HG03280 (cell line): Measurements from ENCODE around the gene REPIN1.

Experiments used
- ATAC-seq: cut with Tn5 transposase; IDR thresholded peaks from one replicate; pipeline ENCODE4 v1.9.1; 2021; ENCODE audit warnings: mild to moderate bottlenecking, moderate library complexity; ENCODE audit not compliant: unreplicated experiment

Gene REPIN1

DNA sequence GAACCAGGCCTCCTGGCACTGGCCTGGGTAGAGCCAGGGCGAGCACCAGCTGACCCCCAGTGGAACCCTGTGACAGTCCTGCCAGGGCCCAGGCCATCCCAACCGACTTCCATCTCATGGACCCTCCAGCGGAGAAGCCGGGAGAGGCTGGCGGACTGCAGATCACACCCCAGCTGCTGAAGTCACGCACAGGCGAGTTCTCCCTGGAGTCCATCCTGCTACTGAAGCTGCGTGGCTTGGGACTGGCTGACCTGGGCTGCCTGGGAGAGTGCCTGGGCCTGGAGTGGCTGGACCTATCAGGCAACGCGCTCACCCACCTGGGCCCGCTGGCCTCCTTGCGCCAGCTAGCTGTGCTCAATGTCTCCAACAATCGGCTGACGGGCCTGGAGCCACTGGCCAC lies 31.9 kb upstream of the REPIN1 start:
- ATAC-seq = no peak

DNA sequence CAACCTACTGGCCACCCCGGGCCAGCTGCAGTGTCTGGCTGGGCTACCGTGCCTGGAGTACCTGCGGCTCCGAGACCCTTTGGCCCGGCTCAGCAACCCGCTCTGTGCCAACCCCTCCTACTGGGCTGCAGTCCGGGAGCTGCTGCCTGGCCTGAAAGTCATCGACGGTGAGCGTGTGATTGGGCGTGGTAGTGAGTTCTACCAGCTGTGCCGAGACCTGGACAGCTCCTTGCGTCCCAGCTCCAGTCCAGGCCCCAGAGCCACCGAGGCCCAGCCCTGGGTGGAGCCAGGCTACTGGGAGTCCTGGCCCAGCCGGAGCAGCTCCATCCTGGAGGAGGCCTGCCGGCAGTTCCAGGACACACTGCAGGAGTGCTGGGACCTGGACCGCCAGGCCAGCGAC lies 31.4 kb upstream of the REPIN1 start:
- no peak for ATAC-seq

DNA sequence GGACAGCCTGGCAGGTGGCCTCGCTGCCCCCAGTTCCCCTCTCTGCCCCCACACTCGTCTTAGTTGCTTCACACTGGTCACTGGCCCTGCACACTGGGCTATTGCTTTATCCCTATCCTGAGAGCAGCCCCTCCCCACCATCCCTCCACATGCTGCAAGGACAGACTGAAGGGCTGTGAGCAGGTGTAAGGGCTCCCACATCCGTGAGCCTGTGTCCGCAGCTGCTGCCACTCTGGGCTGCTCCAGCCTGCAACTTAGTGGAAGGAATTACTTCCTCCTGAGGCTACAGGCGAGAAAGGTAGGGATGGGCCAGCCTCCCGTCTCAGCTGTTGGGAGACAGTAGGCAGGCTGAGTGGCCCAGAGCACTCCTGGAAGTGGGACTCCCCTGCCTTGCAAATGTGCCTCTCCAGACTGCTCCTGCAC lies 31.0 kb upstream of the REPIN1 start:
- no peak for ATAC-seq

DNA sequence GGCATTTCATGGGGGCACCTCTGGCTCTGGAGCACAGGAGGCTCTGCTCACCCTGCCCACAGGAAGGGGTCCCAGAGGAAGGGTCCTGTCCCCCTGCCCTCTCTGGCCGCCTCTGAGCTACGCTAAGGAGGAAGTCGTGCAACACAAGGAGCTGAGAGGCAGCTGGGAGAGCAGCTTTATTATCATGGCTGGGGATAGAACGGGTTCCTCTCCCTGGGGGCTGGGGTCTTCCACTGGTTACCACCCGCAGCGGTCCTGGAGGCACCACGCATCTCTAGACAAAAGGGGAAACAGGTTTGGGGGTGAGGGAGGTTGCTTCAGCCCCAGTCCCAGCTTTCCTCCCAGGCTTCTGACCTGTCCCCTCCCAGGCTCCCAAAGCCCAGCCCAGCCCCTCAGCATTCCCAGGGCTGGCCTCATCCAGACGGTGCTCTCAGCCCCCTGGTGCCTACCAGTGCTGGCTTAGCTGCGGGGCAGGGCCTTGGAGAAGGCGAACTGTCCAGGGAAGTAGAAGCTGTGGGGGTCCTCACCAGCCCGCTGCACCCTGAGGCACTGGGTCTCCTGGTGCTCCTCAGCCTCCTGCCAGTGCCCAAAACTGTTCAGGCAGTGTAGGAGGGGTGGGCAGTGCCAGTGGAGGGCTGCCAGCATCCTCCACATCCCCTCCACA lies 30.3 kb upstream of the REPIN1 start:
- no peak for ATAC-seq

DNA sequence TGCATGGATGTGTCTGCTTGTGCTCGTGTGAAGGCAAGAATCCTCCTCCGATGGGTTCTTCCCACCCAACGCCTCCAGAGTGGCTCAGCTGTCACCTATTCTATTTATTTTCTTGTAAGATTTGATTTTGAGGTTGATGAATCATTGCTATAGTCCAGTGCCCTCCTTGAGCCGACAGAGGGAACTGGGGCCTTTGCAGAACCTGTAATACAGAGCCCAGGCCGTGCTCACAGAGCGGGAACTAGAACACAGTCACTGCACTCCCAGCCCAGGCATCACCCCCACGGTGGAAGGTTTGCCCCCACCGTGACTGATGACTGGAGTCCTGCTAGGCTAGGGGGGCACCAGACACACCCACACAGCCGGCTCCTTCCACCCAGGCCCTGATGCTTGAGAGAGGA lies 29.2 kb upstream of the REPIN1 start:
- ATAC-seq = no peak

DNA sequence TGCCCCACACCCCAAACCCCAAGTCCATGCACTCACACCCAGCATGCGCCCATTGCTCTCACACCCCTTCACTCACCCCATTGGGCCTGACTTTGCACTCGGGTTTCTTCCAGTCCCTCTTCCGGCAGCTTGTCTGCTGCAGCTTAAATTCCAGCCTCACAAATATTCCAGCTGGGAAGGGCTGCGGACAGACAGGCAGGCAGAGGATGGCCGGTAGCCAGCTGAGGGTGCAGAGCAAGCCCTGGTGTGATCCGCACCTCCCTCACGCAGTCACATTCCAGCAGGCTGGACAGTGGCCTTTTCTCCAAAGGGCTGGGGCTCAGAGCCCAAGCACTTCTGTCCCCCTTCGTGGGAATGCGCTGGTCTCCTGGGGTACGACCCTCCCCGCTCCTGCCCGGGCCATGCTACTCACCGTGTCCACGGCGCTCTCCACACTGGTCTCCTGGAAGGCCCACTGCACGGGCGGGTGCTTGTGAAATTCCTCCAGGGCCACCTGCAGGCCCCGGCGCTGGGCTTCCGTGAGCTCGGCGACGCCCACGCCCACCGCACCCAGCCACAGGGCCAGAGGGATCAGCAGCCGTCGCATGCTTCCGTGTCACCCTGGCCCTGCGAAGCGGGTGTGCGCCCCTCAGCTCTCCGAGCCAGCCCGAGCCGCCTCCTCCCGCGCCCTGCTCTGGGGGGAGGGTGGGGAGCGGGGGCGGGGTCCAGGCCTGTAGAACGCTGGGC lies 28.4 kb upstream of the REPIN1 start:
- ATAC-seq = no peak

DNA sequence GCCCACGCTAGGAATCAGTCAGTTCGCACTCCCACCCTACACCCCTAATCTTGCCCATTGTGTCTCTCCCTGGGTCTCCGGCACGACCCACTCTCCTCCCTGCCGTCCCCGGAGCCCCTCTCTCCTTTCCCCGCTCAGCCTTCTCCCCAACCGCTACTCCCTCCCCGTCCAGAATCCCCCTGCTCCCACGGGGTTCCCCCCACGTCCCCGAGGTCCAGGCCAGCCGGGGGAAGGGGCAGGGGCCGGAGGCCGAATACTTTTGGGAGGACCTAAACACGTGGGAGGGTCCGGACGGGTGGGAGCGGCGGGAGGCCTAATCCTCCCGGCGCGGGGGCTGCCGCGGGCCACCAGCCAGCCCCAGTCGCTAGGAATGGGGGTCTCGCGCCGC lies 27.8 kb upstream of the REPIN1 start:
- no peak for ATAC-seq

DNA sequence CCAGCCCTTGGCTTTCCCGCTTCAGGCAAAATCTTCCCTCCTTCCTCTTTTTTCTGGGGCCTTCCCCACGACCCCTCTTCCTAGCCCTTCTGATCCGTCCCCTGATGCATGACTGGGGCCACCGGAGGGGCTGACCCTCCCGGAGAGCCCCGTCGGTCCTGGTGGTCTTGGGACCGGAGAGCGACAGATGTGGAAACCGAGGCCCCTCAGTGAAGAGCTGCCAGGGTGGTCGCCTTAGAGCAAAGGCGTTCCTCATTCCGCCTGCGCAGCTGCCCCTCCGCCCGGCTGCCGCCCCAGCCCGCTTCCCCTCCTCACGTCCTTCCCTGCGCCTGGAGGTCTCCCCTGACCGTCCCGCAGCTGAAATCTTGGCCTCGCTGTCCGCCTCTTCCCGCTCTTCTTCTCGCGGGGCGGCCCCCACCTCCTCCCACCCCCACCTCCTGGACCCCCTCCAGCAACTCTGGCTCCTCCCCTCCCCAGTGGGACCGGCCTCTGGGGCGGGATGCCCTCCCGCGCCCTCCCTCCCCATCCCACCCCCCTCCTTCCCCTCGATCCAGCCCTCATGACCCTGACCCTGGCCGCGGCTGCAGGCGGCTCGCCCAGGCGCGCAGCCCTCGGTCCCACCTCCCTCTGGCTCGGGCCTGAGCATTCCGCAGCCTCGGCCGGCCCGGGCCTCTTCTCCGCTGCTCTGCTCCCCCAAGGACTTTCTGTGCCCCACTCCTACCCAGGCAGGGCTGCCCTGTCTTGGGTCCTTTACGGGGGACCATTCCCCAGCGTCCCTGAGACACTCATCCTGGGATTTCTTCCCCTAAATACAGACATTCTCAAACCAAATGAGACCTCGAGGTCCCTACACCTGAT lies 27.1 kb upstream of the REPIN1 start, which contains the start of gene RARRES2:
TSS of gene RARRES2 (minus strand) at position 367 of the 858 bp plus-strand sequence. CDS start 1,020 bp downstream, outside the sequence.
- no peak for ATAC-seq

DNA sequence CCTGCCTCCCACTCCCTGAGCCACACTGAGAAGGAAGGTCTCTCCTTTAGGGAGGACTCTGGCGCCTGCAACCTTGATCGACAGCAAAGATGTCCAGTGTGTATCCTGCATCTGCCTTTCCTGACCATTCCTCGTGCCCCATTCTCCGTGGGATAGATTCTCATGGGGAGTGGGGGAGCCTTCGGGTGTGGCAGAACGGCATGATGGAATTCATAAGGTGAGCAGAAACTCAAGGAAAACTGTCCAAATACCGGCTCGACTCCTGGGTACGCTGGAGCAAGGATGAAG lies 26.6 kb upstream of the REPIN1 start:
- no peak for ATAC-seq

DNA sequence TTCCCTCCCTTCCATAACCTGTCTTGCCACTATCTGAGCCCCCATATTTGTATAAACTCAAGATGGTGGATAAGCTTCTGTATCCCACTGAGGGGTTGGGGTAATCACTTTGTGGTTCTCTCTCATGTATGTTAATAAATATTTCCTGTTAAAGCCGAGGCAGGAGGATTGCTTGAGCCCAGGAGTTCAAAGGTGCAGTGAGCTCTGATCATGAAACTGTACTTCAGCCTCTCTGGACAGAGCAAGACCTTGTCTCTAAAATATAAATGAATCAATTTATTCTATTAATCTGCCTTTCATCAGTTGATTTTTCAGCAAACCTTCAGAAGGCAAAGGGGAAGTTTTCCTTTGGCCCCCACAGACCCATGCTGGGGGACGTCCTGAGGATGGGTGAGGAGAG lies 25.4 kb upstream of the REPIN1 start:
- ATAC-seq = no peak

DNA sequence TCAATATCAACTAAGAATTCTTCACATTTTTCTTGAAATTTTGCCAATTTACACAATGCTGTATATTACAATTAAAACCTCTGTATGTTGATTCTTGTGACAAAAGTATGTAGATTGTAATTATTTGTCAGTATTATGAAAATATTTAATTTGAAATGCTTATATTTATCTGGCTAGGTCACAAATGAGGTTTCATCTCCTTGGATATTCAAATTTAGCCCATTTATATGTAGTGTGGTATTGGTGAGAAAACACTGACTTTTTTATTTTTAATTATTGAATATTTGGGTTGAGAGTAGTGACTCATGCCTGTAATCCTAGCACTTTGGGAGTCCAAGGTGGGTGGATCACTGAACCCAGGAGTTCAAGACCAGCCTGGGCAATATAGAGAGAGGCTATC lies 24.3 kb upstream of the REPIN1 start:
- no peak for ATAC-seq

DNA sequence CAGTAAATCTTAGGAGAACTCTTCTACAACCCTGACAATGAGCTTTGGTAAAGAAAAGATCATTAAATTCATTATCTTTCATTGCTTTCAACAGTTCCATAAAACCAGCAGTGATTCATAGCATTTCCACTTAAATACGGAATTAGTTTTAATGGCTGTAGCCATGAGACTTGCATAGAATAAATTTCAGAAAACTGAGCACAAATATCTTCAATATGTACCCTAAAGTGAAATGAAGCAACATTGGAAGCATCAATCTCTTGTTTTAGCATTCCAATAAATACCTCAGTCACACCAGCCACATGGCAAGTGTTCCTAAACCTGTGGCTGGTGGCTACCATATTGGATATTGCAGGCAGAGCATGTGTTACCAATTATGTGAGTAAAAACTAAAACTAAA lies 23.6 kb upstream of the REPIN1 start:
- no peak for ATAC-seq

DNA sequence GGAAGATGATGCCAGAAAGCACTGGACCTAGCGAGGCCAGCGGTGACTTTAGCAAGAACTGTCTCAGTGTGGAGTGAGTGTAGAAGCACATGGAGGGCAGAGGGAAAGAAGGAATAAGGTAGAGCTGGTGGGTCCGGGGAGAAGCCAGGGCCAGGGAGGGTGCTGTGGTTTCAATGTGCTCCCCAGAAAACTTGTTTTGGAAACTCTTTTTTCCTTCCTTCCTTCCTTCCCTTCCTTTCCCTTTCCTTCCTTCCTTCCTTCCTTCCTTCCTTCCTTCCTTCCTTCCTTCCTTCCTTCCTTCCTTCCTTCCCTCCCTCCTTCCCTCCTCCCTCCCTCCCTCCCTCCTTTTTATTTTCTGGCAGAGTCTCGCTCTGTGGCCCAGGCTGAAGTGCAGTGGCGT lies 21.7 kb upstream of the REPIN1 start:
- no peak for ATAC-seq

DNA sequence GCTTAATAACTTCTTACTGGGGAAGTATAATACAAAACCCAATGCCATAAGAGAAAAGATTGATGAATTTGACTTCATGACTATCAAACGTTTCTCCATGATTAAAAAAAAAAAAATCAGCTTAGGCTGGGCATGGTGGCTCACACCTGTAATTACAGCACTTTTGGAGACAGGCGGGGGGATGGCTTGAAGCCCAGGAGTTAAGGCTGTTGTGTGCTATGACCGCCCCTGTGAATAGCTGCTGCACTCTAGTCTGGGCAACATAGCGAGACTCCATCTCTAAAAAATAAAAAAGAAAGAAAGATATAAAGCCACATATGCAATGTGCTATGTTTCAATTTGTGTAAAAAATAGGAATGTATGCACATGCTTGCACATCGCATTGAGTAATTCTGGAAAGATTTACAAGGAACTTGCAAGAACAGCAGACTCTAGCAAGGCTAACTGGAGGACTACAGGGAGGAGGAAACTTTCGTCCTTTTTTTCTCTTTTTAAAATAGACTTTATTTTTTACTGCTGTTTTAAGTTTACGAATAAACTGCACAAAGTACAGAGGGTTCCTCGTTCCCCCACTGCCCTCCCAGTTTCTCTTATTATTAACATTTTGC lies 16.9 kb upstream of the REPIN1 start:
- ATAC-seq = no peak

DNA sequence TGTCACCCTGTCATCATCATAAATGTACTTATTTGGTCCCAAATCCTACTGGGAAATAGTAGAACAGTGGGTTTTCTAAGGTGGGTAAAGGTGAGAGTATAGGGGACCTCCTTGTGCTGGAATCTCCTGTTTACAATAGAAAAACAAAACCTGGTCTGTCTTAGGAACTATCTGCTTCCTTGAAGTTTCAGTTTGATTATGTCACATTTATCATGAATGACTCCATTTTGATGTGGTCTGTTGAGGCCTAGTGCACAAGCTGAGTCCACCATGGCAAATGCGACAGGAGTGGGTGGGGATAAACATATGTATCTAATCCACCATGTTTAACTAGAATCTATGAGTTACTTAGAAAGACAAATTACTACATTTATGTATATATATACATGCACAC lies 13.0 kb upstream of the REPIN1 start:
- no peak for ATAC-seq

DNA sequence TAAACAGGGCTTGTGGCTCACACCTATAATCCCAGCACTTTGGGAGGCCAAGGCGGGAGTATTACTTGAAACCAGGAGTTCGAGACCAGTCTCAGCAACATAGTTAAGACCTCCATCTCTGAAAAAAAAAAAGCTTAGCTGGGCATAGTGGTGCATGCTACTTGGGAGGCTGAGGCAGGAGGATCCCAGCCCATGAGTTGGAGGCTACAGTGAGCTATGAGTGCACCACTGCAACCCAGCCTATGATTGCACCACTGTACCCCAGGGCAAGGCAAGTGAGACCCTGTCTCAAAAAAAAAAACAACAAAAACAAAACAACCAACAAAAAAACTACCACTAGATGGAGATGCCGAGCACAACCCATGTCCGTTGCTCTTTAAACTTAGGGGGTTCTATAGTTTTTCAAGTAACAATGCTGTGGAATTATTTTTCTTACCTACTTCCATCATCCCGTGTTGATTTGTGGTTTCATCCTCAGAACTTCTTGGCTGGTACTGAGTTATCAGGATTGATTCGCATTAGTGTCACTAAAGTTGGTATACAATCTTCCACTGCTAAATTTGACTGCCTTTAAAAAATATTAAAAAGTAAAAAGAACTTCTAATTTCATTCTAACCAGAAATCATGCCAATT lies 12.2 kb upstream of the REPIN1 start:
- no peak for ATAC-seq

DNA sequence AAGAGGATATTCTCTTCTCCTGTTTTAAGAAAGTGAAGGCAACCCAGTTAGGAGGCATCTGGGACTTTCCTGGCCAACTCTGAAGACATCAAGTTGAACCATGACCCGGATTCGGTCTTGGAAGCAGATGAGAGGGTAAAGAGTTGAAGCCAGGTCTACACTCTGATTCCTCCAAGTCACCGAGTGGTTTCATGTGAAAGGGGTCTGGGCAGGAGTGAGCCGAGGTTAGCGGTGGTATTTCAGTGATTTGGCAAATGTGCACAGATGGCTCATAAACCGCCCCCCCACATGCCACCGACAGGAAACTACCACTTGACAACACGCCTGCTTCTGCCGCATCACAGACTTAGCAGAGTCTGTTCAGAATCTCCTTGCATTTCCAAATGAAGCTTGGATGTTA lies 11.4 kb upstream of the REPIN1 start:
- peak; percentile 50 for ATAC-seq

DNA sequence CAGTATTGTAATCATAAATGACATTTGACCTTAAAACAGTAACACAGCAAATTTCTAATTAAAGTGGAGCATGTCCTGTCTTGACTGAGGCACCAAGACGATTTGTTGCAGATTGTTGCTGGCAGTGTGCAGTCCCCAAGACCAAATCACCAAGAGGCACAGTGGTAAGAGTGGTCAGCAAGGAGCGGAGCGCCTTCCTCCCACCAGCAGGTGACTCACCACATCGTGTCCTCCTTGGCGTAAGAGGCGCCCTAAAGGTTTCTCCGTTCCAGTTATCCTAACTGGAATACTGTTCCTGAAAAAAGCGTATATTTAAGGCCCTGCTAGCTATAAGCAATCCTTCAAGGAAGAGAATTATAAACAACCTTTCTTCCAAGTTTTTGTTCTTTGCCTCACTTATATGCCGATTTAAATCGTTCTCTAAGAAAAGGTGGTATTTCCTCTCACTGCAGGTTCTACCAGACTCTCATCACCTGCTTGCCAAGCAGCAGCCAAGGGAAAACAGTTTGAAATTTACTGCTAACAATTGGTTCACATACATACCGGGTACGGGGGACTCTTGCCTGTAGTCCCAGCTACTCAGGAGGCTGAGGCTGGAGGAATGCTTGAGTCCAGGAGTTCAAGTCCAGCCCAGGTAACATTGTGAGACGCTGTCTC lies 10.7 kb upstream of the REPIN1 start:
- ATAC-seq = no peak

DNA sequence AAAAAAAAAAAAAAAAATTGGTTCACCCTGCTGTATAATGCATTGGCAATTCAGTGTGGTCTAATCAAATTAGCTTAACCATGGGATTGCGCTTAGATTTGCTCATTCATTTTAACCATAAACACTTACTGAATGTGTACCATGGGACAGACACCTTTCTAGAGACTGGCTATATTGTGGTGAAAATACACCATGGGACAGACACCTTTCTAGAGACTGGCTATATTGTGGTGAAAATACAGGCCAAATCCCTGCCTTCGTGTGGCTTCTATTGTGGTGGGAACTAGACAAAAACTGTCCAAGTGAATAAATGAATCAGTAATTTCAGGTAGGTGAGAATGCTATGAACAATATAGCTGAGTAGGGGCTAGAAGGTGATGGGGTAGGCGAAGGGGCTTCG lies 10.2 kb upstream of the REPIN1 start:
- ATAC-seq = no peak

DNA sequence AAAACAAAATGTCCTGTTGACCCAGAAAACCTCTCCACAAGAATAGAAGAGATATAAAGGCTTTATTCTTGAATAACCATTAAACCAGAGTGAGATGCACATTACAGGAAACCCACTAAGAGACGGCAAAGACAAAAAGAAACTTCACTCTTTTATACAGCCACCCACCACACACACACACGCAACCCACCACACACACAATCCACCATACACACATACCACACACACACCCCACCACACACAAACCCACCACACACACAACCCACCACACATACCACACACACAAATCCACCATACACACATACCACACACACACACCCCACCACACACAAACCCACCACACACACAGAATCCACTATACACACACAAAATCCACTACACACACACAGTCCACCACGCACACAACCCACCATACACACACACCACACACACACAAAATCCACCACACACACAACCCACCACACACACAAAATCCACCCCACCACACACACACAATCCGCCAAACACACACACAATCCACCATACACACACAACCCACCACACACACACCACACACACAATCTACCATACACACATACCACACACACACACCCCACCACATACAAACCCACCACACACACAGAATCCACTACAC lies 9.5 kb upstream of the REPIN1 start:
- no peak for ATAC-seq
